NCI-H69 (cell line): ENCODE measurements around the gene EIF3D.

Experiments
- DNase-seq: peaks from one replicate; lab custom pipeline; 2025; lab: John Stamatoyannopoulos, UW

EIF3D gene

GRCh38 chr22:36464715-36465231 lies 64.2 kb downstream of the EIF3D start:
- no peak for DNase-seq

GRCh38 chr22:36463783-36464184 lies 65.2 kb downstream of the EIF3D start:
- no peak for DNase-seq

- peak; percentile 76 for DNase-seq
Measured at GRCh38 chr22:36461665-36462649, 67.0 kb downstream of the EIF3D start.
